Cardiac muscle cell (in vitro differentiated cells and primary cell): Measurements from ENCODE around the gene PUM2. TPM values are rescaled to one million over a fixed set of nuclear protein-coding genes. Genes with fewer than 3 reads are reported as not detected.
"Not testable (repeated sequence)": the region's sequence is repeated elsewhere in the genome, so short reads cannot be mapped to it uniquely, and the experiment has no call there.

Experiments
- DNase-seq, 2 donors: peaks; one replicate each; pipeline versions ENCODE4 v3.0.0 to v3.0.0-alpha.2; 2010 to 2017; ENCODE audit warnings: low read depth in 1 of 2, low spot score in 1 of 2
- H3K27ac ChIP-seq: fragments of 200-600 bp; sonication (generic); 2 replicates; pipeline ENCODE4 v1.5.1; 2016
- H3K27me3 ChIP-seq: fragments of 200-600 bp; sonication (generic); 2 replicates; pipeline ENCODE4 v1.6.0; 2016; ENCODE audit warnings: control low read depth
- H3K36me3 ChIP-seq: fragments of 200-600 bp; sonication (generic); 2 replicates; pipeline ENCODE4 v1.5.1; 2016; ENCODE audit warnings: control low read depth
- H3K4me1 ChIP-seq: fragments of 200-600 bp; sonication (generic); 2 replicates; pipeline ENCODE4 v1.8.1; 2017; ENCODE audit warnings: low read depth, mild to moderate bottlenecking, mixed run types
- H3K4me3 ChIP-seq: fragments of 200-600 bp; sonication (generic); 2 replicates; pipeline ENCODE4 v1.5.1; 2016; ENCODE audit warnings: mild to moderate bottlenecking
- H3K9me3 ChIP-seq: fragments of 200-600 bp; sonication (generic); 2 replicates; pipeline ENCODE4 v1.5.1; 2017; ENCODE audit warnings: low read depth, mild to moderate bottlenecking, control low read depth
- CTCF ChIP-seq: IDR thresholded peaks from 2 replicates; pipeline ENCODE4 v1.5.1; 2012; ENCODE audit warnings: low read depth, mild to moderate bottlenecking, low read length
- polyA plus RNA-seq: library from polyadenylated mRNA; unstranded; fragments of >200 nt; fragmentation: Nextera tagmentation; extraction: Ambion mirVana; gene quantifications from 2 replicates; pipeline ENCODE4 v1.2.1, GENCODE V29; 2016
- total RNA-seq: library from RNA; depleted of rRNA; stranded (reverse); fragments of >200 nt; gene quantifications from 2 replicates; pipeline ENCODE4 v1.2.3, GENCODE V29; 2016

Gene PUM2
- total and polyA plus RNA-seq, 2 experiments from 2014 or later, result 20.1 to 35.8 TPM

GRCh38 chr2:20281876-20282275 is 68.8 kb downstream of the PUM2 start:
- no peak for TF ChIP-seq CTCF
- peaks cover 55% of the 10 kb centered on the region for H3K36me3 ChIP-seq
- H3K9me3 ChIP-seq, result no peaks in the 10 kb centered on the region
- H3K27me3 ChIP-seq, result no peaks in the 10 kb centered on the region
- no peak overlapping the region for H3K4me3 ChIP-seq
- no peak for DNase-seq
- H3K4me1 ChIP-seq, result no peaks in the 10 kb centered on the region
- H3K27ac ChIP-seq, result no peak overlapping the region

DNA sequence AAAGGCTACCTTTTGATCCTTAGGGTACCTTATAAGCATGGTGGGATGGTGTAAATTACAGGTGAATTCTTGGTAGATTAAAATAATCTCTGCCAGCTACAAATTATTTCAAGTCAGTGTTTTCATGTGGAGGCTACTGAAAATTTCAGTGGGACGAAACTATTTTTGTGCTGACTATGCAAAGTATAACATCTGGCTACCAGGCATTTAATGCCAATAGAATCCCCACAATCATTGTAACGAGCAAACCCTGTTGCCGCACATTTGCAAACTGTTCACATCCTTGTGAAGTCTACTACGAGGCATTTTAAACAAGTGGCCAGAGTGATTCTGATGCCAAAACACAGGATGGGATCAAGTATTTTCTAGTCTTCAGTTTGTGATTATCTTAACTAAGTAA is 77.6 kb downstream of the PUM2 start:
- Histone ChIP-seq H3K9me3 (no peaks in the 10 kb centered on the region), H3K27ac (no peak overlapping the region), H3K36me3 (peaks cover 21% of the 10 kb centered on the region), H3K4me3 (no peak overlapping the region), H3K27me3 (no peaks in the 10 kb centered on the region), H3K4me1 (no peaks in the 10 kb centered on the region)
- DNase-seq, result no peak
- TF ChIP-seq CTCF, result no peak

GRCh38 chr2:20268317-20268716 is 82.3 kb downstream of the PUM2 start:
- H3K9me3 ChIP-seq, H3K27me3 ChIP-seq, DNase-seq, H3K27ac ChIP-seq, H3K4me1 ChIP-seq, H3K4me3 ChIP-seq: not testable (repeated sequence)
- H3K36me3 ChIP-seq, result peaks cover 19% of the 10 kb centered on the region

- Histone ChIP-seq H3K27me3 (no peaks in the 10 kb centered on the region), H3K4me3 (no peak overlapping the region), H3K36me3 (peaks cover 21% of the 10 kb centered on the region), H3K4me1 (no peaks in the 10 kb centered on the region), H3K9me3 (no peaks in the 10 kb centered on the region), H3K27ac (no peak overlapping the region)
- no peak for TF ChIP-seq CTCF
- DNase-seq, result no peak
Observed at GRCh38 chr2:20267529-20267928, 83.1 kb downstream of the PUM2 start.

GRCh38 chr2:20264629-20265028 is 86.0 kb downstream of the PUM2 start:
- Histone ChIP-seq H3K27ac (no peak overlapping the region), H3K27me3 (no peaks in the 10 kb centered on the region), H3K36me3 (peaks cover 35% of the 10 kb centered on the region), H3K4me3 (no peak overlapping the region), H3K4me1 (no peaks in the 10 kb centered on the region), H3K9me3 (no peaks in the 10 kb centered on the region)
- DNase-seq, result no peak
- no peak for TF ChIP-seq CTCF

DNA sequence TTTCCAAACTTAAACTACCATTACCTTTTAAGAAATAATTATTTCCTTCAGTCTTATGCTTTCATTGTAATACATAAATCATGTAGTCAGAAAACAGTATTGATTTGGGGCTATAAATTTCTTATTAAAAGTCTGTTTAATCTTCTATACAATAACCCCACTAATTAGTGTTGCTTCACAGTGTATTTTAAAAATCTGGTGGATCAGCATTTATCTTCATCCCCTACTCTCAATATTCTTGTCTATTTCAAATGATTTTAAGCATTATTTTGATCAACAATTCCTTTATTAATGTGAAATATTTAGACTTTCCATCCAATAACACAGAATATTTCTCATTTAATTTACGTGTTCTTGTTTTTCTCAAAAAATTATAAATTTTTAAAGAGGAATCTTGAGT is 93.2 kb downstream of the PUM2 start:
- H3K4me1 ChIP-seq, result no peaks in the 10 kb centered on the region
- TF ChIP-seq CTCF, result no peak
- H3K36me3 ChIP-seq, result peaks cover 77% of the 10 kb centered on the region
- no peaks in the 10 kb centered on the region for H3K27me3 ChIP-seq
- H3K4me3 ChIP-seq, result no peak overlapping the region
- DNase-seq, result no peak
- H3K9me3 ChIP-seq, result no peaks in the 10 kb centered on the region
- no peak overlapping the region for H3K27ac ChIP-seq
